ENCODE data around the gene SNRNP27. TPM values are rescaled to one million over a fixed set of nuclear protein-coding genes. Genes with fewer than 3 reads are reported as not detected.

The SNRNP27 gene
- total RNA-seq, 1 donor from 2014 or later: 65.5 TPM

GRCh38 chr2:69848186-69848790 is 45.5 kb upstream of the SNRNP27 start:
- no peak for DNase-seq (ENCODE audit: low read depth, low spot score)
- no peaks in the 10 kb centered on the region for H3K4me1 Mint-ChIP-seq
- H3K36me3 Mint-ChIP-seq (ENCODE audit: low read depth): peaks cover 10% of the 10 kb centered on the region
- H3K27ac Mint-ChIP-seq (ENCODE audit: unreplicated experiment): no peak overlapping the region
- no peaks in the 10 kb centered on the region for H3K27me3 Mint-ChIP-seq (ENCODE audit: low read depth)
- no peaks in the 10 kb centered on the region for H3K9me3 Mint-ChIP-seq
- no peak for TF ChIP-seq CTCF (conservative IDR thresholded peaks at IDR 0.05)
- no peak overlapping the region for H3K4me3 Mint-ChIP-seq

GRCh38 chr2:69858261-69858660 is 35.5 kb upstream of the SNRNP27 start:
- H3K27me3 Mint-ChIP-seq (ENCODE audit: low read depth): no peaks in the 10 kb centered on the region
- H3K9me3 Mint-ChIP-seq: no peaks in the 10 kb centered on the region
- no peaks in the 10 kb centered on the region for H3K4me1 Mint-ChIP-seq
- no peak overlapping the region for H3K4me3 Mint-ChIP-seq
- no peaks in the 10 kb centered on the region for H3K36me3 Mint-ChIP-seq (ENCODE audit: low read depth)
- H3K27ac Mint-ChIP-seq (ENCODE audit: unreplicated experiment): peak overlapping the region; percentile 12
- TF ChIP-seq CTCF (conservative IDR thresholded peaks at IDR 0.05): no peak
- no peak for DNase-seq (ENCODE audit: low read depth, low spot score)

GRCh38 chr2:69863298-69863697 is 30.5 kb upstream of the SNRNP27 start:
- no peak for TF ChIP-seq CTCF (conservative IDR thresholded peaks at IDR 0.05)
- no peak for DNase-seq (ENCODE audit: low read depth, low spot score)
- Mint-ChIP-seq H3K4me1 (no peaks in the 10 kb centered on the region), H3K27me3 (ENCODE audit: low read depth) (no peaks in the 10 kb centered on the region), H3K36me3 (ENCODE audit: low read depth) (peaks cover 11% of the 10 kb centered on the region), H3K27ac (ENCODE audit: unreplicated experiment) (no peak overlapping the region), H3K9me3 (no peaks in the 10 kb centered on the region), H3K4me3 (no peak overlapping the region)

- Mint-ChIP-seq H3K9me3 (peaks cover 4% of the 10 kb centered on the region), H3K4me1 (peaks cover 7% of the 10 kb centered on the region), H3K36me3 (ENCODE audit: low read depth) (no peaks in the 10 kb centered on the region), H3K4me3 (no peak overlapping the region), H3K27ac (ENCODE audit: unreplicated experiment) (no peak overlapping the region), H3K27me3 (ENCODE audit: low read depth) (peaks cover 13% of the 10 kb centered on the region)
- no peak for TF ChIP-seq CTCF (conservative IDR thresholded peaks at IDR 0.05)
- DNase-seq (ENCODE audit: low read depth, low spot score): no peak
Observed at GRCh38 chr2:69888451-69888850, 5.3 kb upstream of the SNRNP27 start.

DNA sequence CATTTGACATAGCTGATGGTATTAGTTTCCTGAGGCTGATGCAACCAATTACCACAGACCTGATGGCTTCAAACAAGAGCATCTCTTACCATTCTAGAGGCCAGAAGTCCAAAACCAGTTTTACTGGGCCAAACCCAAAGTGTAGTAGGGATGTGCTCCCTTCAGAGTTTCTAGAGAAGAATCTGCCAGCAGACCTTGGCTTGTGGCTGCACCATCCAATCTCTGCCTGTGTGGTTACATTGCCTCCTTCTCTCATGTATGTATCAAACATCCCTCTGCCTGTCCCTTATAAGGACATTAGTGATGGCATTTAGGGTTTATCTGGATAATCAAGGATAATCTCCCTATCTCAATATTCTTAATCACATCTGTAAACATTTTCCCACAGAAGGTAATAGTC is 4.5 kb upstream of the SNRNP27 start:
- Mint-ChIP-seq H3K4me3 (no peak overlapping the region), H3K36me3 (ENCODE audit: low read depth) (no peaks in the 10 kb centered on the region), H3K4me1 (peaks cover 16% of the 10 kb centered on the region), H3K9me3 (peaks cover 4% of the 10 kb centered on the region), H3K27ac (ENCODE audit: unreplicated experiment) (no peak overlapping the region), H3K27me3 (ENCODE audit: low read depth) (peaks cover 13% of the 10 kb centered on the region)
- DNase-seq (ENCODE audit: low read depth, low spot score): no peak
- TF ChIP-seq CTCF (conservative IDR thresholded peaks at IDR 0.05): no peak
